ENCODE results near the gene NOS1AP.
"Not testable (repeated sequence)": the region's sequence is repeated elsewhere in the genome, so short reads cannot be mapped to it uniquely, and the experiment has no call there.

The NOS1AP gene

GRCh38 chr1:162056579-162056978 lies 12.9 kb upstream of the NOS1AP start:
- no peak overlapping the region for H3K4me3 ChIP-seq (ENCODE audit: low read depth, low read length)
- DNase-seq (ENCODE audit: low read depth), result no peak
- TF ChIP-seq MAX (IDR thresholded peaks at IDR 0.05; ENCODE audit: low read depth, low read length), result no peak
- no peak for TF ChIP-seq MYC (IDR thresholded peaks at IDR 0.05; ENCODE audit: low read depth, low read length)
- no peak for TF ChIP-seq CTCF (IDR thresholded peaks at IDR 0.05; ENCODE audit: low read depth, low read length)
- no peak for TF ChIP-seq POLR2A (IDR thresholded peaks at IDR 0.05; ENCODE audit: extremely low read depth, insufficient read length)

- no peak for TF ChIP-seq MAX (IDR thresholded peaks at IDR 0.05; ENCODE audit: low read depth, low read length)
- TF ChIP-seq CTCF (IDR thresholded peaks at IDR 0.05; ENCODE audit: low read depth, low read length), result no peak
- TF ChIP-seq MYC (IDR thresholded peaks at IDR 0.05; ENCODE audit: low read depth, low read length), result no peak
- TF ChIP-seq POLR2A (IDR thresholded peaks at IDR 0.05; ENCODE audit: extremely low read depth, insufficient read length), result no peak
- DNase-seq (ENCODE audit: low read depth), result no peak
- no peak overlapping the region for H3K4me3 ChIP-seq (ENCODE audit: low read depth, low read length)
Observed at GRCh38 chr1:162059721-162060120, 9.8 kb upstream of the NOS1AP start.

- no peak overlapping the region for H3K4me3 ChIP-seq (ENCODE audit: low read depth, low read length)
- TF ChIP-seq MYC (IDR thresholded peaks at IDR 0.05; ENCODE audit: low read depth, low read length) (no peak), CTCF (IDR thresholded peaks at IDR 0.05; ENCODE audit: low read depth, low read length) (no peak), MAX (IDR thresholded peaks at IDR 0.05; ENCODE audit: low read depth, low read length) (no peak), POLR2A (IDR thresholded peaks at IDR 0.05; ENCODE audit: extremely low read depth, insufficient read length) (no peak)
- no peak for DNase-seq (ENCODE audit: low read depth)
Observed at GRCh38 chr1:162060314-162060713, 9.2 kb upstream of the NOS1AP start.

GRCh38 chr1:162062542-162063015 lies 6.9 kb upstream of the NOS1AP start:
- TF ChIP-seq MAX (IDR thresholded peaks at IDR 0.05; ENCODE audit: low read depth, low read length), result no peak
- no peak for TF ChIP-seq CTCF (IDR thresholded peaks at IDR 0.05; ENCODE audit: low read depth, low read length)
- no peak for TF ChIP-seq POLR2A (IDR thresholded peaks at IDR 0.05; ENCODE audit: extremely low read depth, insufficient read length)
- no peak for TF ChIP-seq MYC (IDR thresholded peaks at IDR 0.05; ENCODE audit: low read depth, low read length)
- H3K4me3 ChIP-seq (ENCODE audit: low read depth, low read length), result no peak overlapping the region
- DNase-seq (ENCODE audit: low read depth), result no peak

- no peak overlapping the region for H3K4me3 ChIP-seq (ENCODE audit: low read depth, low read length)
- no peak for TF ChIP-seq POLR2A (IDR thresholded peaks at IDR 0.05; ENCODE audit: extremely low read depth, insufficient read length)
- no peak for TF ChIP-seq MAX (IDR thresholded peaks at IDR 0.05; ENCODE audit: low read depth, low read length)
- no peak for TF ChIP-seq CTCF (IDR thresholded peaks at IDR 0.05; ENCODE audit: low read depth, low read length)
- no peak for TF ChIP-seq MYC (IDR thresholded peaks at IDR 0.05; ENCODE audit: low read depth, low read length)
- no peak for DNase-seq (ENCODE audit: low read depth)
Observed at GRCh38 chr1:162065016-162065415, 4.5 kb upstream of the NOS1AP start.

GRCh38 chr1:162066836-162067235 lies 2.7 kb upstream of the NOS1AP start:
- DNase-seq (ENCODE audit: low read depth), result not testable (repeated sequence)

More at GRCh38 chr1:162066836-162067235, 2.7 kb upstream of the NOS1AP start:
- not testable (repeated sequence) for H3K4me3 ChIP-seq (ENCODE audit: low read depth, low read length)
